ENCODE data around the gene MACO1.
A peak's percentile ranks its signal among the peaks of the same experiment; 100 is the strongest.
"Not testable (repeated sequence)": the region's sequence is repeated elsewhere in the genome, so short reads cannot be mapped to it uniquely, and the experiment has no call there.

Gene MACO1

DNA sequence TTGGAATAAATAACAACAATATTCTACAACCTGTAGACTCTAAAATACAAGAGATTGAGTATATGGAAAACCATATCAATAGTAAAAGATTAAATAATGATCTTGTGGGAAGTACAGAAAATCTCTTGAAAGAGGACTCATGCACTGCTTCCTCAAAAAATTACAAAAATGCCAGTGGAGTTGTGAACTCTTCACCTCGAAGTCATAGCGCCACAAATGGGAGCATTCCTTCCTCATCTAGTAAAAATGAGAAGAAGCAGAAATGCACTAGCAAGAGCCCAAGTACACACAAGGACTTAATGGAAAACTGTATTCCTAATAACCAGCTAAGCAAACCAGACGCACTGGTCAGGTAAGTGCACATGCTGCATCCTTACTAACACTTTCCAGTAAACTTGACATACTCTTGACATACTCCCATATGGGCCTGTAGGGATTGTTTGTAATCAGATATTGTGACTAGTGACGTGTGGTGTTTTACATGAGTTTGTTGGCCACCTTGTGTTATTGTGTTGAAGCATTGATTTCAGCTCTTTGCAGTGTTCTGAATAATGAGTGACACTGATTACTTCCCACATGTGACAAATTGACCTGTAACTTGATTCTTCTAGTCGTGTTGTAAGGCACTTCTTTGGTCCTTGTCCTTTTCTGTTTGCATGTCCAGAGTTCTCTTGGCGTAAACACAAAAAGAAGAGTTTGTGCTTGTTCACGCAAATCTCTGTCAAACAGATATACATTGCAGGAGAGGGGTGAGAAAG, 28.0 kb downstream of the MACO1 start:
- no peak for DNase-seq

DNA sequence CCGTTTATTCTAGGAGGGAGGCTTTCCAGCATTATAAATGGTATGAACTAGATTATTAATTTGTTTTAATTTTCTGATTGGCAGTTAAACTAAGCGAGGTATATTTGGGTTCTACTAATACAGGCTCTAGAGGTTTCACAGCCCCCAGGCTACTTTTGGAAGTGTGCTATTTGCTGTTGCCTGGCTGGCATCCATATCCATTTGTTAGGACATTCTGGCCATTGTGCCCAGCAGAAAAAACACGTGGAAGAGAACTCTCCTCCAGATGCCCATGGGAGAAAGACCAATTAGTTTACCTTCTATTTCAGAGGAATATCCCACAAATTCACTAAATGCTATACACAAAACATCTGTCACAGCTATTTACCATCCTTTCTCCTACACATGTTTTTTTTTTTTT, 29.3 kb downstream of the MACO1 start:
- DNase-seq, result no peak

DNA sequence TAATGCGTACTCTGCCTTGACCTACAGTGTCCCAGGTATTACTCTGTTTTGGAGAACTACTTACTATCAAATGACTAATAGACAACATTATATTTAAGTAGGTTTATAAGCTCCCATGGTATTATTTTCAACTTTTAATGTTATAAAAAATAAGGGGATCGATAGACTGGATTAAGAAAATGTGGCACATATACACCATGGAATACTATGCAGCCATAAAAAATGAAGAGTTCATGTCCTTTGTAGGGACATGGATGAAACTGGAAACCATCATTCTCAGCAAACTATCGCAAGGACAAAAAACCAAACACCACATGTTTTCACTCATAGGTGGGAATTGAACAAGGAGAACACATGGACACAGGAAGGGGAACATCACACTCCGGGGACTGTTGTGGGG, 30.1 kb downstream of the MACO1 start:
- not testable (repeated sequence) for DNase-seq

DNA sequence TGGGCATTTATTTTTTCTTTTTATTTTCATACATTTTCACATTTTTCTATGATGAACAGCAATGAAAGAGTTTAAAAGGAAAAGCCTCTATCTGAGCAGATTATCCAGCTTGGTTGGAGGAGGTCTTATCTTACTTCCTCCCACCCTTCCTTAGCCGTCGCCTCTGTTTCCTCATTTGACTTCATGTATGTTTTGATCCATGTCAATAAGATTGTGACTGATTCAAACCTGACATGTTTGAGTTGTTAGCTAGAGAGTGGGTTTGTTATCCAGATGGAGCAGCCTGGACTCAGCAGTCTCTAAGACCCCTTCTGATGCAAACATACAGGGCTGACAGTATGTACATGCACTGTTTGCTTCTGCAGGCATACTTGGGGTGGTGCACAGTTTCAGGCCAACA, 31.2 kb downstream of the MACO1 start:
- DNase-seq, result no peak

DNA sequence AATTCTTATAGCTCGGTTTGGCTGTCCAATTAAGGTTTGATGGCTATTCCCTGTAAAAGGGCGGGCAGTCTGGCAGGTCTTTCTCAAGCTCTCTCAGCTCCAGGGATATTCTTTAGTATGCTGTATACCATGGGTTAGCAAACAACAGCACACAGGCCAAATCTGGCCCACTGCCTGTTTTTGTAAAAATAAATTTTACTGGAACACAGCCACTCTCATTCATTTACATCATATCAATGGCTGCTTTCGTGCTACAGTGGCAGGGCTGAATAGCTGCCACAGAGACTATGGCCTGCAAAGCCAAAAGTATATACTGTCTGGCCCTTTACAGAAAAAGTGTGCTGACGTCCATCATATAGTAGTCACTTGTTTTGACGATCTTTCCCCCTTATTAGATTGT, 32.0 kb downstream of the MACO1 start:
- DNase-seq, result no peak

DNA sequence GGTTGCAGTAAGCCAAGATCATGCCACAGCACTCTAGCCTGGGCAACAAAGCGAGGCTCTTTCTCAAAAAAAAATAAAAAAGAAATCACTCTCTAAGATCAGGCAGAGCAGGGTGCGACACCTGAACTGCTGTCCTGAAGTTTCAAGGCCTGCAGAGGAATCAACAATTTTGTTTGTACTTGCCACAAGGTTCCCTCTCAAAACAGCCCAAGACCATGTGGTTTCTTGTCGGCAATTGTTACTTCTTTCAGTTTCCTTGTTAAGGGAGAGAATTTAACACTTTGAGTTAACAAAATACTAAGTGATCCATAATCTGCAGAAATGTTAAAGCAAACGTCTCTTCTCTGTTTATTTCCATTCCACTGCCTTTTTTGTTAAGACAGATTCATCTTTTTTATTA, 36.5 kb downstream of the MACO1 start:
- DNase-seq, result peak in 1 of 6 experiments; percentile 26

DNA sequence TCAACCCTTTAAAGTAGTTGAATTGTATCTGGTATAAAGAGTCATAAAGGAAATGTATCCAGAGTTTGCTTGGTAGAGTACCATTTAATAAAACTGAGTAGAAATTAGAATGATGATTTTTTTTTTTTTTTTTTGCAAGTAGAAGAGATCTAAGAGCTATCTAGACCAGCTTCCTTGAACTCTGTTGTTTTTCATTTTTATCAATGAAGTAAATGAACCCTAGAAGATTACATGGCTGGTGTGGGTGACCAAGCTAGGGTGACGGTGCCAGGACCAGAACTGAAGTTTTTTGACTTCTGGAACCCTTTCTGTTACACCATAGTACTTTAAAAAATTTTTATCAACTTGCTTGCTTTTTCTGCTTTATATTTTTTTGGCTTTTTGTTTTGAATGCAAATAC, 36.9 kb downstream of the MACO1 start:
- DNase-seq, result no peak

DNA sequence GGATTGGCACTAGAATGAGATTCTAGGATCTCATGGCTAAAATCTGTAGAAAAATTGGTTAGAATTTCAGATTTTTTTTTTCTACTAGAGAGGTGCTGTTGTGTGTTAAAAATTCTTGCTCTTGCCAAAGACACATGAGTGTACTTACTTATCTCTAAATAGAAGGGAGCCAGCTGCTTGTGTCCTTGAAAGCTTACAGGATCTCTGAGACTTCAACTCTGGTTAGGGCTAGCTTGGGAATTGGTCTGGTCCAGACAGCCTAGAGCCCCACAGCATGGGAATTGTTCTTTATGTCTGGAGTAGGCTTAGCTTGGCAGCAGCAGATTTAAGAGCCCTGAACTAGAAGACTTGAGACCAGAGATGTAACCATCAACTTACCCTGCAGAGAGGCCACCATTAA, 37.3 kb downstream of the MACO1 start:
- no peak for DNase-seq

DNA sequence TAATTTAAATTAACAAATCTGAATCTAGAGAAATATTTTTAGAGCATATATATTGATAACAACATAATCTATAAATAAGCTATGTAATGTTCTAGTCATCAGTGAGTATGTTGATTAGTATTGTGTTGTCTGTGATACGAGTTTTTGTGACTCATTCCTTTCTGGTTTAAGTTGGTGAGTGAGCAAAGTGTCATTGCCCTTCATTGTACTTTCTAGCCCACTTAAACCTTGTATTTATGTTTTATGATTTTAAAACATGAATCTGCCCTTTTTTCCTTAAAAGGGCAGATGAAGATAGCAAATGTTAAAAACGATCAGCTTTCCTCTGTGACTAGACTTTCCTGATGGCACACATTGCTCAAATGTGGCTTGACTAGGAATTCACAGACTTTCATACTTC, 38.5 kb downstream of the MACO1 start:
- no peak for DNase-seq

DNA sequence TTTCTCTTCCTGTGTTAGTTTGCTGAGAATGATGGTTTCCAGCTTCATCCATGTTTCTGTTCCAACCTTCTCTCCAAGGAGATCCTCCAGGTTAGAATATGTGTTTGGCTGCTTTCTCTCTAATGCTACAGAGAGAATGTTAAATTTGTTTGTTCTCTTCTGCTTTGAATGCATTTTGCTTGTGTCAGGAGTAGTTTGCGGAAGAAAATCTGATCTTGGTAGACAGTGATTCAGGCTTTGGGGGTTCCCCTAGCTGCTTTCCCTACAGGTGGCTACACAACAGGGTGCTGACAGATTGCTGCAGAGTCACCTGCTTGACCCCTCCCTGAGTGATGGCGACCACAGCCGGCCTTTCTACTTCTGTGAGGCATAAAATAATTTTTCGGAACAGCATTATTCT, 41.8 kb downstream of the MACO1 start:
- no peak for DNase-seq

DNA sequence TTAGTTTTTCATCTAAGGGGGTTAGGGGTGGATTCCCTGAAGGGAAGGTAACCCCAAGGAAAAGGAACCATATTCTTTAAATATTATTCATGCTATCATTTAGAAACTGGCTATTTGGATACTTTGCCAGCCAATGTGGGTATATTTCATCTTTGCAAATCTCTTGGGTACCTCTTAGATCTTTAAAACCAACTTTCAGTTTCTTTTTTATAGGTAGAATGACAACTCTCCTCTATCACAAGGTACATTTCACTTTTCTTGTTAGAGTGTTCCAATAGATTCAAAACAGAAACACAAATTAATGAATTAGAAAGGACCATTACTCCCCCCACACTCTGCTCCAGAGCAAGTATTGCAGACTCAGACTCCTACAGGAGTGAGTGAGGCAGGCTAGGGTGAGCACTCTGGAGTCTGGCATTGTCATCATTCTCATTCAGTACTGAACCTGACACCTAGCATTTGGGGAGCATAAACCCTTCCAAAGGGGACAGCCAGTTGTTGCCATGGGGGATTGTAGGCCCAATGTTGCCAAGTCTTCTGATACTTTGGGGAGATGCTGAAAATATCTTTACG, 43.0 kb downstream of the MACO1 start:
- DNase-seq, result peak in 3 of 6 experiments; percentile 20 to 32 (median 21)

DNA sequence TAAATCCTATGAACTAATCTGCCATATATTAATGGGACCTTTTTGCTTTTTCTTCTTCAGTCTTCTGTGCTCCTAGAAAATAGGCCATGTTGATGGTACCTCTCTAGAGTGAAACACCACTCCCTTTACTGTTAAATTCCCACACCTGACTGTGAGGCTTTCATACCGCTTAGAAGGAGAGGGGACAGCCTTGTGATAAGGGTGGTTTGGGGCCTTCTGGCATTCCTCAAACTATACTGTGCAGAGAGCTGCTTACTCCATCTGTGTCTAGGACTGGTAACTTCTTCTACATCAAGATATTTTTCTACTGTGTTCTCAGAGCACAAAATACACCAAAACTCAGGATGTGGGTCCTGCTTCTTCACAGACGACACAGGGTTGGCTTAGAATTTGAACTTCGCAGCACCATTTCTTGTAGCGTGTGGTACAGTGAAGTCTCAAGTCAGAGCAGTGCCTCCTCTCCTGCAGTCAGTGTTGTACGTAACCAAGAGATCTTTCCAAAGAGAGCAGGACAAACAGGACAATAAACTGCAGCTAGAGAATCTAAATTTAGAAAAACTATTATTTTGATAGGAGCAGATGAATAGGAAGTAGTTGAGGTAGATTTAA, 43.8 kb downstream of the MACO1 start:
- peak in 3 of 6 experiments; percentile 33 to 63 (median 51) for DNase-seq

DNA sequence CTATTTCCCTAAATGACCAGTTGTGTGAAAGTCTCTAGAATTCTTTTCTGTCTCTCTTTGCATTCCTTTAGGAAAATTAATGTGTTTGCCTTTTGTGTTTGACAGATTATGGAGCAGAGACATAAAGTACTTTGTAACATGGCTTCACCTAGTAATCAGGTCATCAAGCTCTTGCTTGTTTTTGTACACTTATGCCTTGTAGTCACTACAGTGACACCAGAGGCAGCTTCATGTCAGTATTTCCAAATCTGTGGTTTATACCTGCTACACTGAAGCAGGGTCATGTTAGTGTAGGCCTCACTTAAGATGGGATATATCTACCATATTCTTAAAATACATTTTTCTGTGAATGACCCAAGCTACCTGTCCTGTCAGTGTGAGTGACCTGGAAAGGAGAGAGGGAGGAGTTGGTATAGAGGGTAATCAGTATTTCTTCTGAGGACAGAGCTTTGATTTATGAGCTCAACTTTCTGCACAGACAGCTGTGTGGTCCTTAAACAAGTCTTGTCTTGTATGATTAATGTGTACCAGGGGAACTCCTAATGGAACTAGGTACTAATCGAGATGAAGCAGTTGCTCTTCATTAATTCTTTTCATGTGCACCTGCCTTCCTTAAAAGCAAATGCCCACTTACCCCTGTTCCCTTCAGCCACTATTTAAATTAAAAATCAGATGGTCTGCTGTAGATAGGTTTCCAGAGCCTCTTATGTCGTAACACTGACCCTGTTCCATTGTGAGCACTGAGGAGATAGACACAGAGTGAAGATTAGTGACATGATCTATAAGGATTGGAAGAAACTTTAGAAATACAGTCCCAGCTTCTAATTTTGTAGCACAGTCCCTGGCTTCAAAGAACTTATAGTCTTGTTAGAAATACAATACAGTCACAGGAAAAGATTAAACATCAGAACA, 45.7 kb downstream of the MACO1 start:
- peak in 2 of 6 experiments; percentile 5 to 11 for DNase-seq

DNA sequence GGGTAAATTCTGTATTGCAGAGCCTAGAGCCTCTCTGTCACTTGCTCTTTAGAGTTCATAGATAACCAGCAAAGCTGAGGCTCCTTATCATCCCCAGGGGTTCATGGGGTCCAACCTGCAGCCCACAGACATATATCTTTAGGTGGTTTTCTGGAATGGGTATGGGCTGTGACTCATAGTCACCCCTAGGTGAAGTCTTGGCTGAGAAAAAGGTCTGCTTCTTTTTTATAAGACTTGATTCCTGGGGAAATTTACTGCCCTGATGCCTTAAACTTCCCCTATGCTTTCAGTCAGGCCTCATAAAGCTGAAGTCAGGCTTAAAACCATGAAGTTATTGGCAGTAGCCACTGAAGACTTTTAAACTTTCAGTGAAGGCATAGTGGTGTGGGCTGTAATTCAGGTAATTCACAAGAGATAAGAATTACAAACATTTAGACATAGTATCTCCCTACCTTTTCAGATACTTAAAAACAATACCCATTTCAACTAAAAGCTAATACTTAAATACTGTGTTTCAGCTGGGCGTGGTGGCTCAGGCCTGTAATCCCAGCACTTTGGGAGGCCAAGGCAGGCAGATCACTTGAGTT, 46.8 kb downstream of the MACO1 start:
- no peak for DNase-seq

DNA sequence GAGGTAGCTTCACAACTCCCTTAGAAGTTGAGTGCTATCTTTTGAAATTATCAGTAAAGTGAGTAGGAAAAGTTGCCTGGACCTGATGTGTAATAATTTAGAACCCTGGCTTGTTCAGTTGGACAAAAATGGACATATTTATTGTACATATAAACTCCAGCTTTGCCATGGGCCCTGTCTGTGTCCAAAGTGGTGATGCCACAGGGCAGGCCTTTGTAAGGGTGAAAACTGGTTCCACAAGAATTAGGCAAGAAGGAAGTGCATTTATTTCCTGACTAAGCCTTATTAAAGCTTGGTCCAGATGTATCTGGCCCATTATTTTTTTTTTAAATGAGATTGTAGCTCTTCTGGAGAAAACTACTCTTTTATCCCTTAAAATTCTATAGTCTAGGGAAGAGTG, 47.9 kb downstream of the MACO1 start:
- no peak for DNase-seq

DNA sequence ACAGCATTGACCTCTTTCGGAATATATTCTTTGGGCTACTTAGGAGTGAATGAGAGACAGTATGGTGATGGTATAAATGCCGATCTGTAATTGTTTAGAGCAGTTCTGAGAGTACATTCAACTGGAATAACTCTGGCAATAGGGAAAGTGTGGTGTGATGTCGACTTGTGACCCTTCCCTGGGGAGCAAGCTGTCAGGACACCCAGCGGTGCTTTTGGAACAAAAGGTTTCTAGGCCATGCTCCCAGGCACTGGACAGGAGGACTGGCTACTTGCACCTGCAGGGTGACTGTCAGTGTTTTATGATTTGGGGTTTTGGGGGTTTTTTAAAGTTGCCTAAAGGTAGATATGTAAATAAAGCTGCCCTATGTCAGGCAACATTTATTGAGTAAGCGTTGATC, 50.9 kb downstream of the MACO1 start:
- DNase-seq, result no peak

DNA sequence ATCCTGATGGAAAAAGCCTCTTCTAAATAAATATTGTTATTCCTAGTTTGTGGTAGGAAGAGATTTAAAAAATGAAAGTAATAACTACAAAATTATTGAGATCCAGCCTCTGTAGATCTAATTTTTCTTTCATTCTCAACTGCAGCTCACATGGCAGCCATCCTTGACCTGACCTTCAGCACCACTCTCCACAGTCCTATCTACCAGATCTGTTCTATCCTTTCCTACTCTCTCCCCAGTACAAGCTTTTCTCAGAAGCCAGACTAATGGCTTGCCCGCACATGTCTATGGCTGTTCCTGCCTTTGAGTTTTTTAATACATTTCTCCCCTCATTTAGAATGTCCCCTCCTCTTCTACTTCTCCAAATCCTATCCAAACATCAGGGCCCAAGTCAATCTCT, 51.5 kb downstream of the MACO1 start:
- no peak for DNase-seq

DNA sequence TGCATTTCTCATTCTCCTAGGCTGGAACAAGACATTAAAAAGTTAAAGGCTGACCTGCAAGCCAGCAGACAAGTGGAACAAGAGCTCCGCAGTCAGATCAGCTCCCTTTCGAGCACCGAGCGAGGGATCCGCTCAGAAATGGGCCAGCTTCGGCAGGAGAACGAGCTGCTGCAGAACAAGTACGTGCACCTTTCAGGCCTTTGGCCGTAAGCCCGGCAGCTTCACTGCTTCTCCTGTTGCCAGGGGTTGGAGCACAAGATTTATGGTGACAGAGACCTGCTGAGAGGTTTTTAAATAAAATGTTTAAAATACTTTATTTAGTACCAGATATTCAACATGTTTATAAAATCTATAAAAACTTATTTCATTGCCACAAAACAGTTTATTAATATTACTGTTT, 53.4 kb downstream of the MACO1 start:
- DNase-seq, result no peak

DNA sequence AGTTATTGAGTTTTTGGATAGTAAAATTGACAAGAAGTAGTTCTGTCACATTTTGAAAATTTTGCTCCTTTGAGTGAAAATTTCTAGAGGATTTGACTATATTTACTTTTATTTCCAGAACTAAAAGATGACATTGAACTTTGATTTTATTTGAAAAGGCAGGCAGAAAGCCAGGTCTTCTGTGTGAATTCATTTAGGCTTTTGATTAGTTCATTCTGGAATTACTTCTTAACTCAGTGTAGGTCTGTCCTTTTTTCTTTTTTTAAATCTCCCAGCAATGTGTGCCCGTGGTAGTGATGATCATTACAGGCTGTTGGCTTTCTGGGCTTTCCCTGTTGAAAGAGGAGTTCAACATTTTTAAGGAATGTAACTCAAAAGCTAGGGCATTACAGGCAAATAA, 53.8 kb downstream of the MACO1 start:
- DNase-seq, result no peak

DNA sequence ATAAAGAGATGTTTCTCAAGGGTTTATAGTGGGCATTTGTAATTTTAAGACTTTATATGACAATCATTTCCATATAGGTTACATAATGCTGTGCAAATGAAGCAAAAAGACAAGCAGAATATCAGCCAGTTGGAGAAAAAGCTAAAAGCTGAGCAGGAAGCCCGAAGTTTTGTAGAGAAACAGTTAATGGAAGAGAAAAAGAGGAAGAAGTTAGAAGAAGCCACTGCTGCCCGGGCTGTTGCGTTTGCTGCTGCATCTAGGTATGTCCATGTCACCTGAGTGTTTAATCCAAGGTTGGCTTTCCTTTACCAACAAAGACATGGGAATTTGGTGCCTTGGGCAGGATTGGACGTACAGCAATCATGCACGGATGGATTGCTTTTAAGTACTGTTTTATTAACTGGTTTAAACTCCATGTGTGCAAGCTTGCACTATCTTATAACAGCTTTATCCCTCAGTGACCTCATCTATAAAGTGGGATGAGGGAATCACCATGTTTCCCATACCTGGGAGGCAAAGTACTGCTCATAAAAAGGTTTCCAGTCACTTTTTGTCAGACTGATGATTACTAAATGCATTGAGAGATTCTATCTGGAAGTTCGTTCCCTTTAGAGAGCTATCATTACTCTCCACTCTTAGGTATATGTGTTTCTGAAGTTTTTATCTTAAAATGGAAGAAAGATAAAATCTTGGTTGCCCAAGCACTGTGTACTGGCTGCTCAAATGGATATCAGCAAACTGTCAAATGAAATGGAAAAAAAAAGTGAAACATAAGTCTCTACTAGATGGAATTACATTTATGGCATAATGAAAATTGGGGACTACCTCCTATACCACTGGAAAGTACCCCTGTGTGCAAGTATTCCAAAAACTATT, 55.1 kb downstream of the MACO1 start:
- DNase-seq, result no peak

DNA sequence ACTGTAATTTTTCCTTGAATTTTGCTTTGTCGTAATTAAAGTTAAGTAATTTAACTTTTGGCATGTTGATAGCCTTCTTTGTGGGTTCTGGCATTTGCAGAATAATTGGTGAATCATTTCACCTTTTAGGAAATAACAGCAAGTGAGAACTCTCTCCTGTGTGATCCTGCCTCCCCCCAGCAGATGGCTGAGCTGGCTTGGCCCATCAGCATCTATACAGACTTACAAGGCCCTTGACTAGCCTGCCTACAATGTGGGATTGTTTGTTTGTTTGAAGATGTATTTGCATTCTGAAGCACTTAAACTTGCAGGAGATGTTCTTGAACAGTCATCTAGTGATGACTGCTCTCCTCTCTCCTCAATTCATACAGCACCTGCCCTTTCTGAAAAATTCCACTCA, 55.9 kb downstream of the MACO1 start:
- no peak for DNase-seq

DNA sequence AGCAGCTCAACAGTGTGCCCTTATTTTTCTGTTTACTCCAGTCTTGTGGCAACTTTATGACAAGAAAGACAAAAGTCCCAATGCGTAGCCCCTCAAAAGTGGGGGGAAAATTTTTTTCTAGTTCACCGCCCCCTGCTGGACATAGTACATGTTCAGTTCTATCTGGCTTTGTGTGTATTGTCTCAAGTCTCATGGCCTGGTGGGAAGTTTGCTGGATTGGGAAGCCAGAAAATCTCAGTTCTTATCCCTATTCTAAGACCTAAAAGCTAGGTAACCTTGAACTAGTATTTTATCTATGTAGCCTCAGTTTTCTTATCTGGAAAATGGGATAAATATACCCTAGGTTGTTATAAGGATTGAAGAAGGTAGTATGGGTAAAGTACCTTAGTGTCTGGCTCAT, 56.9 kb downstream of the MACO1 start:
- peak in 4 of 6 experiments; percentile 9 to 46 (median 38) for DNase-seq
